ENCODE data around the gene VSTM2B.
"Not testable (repeated sequence)": the region's sequence is repeated elsewhere in the genome, so short reads cannot be mapped to it uniquely, and the experiment has no call there.

VSTM2B gene

GRCh38 chr19:29554149-29554548 is 28.4 kb downstream of the VSTM2B start:
- no peak for TF ChIP-seq CTCF (IDR thresholded peaks at IDR 0.05; ENCODE audit: control insufficient read depth, extremely low read depth, insufficient read depth)
- H3K4me3 ChIP-seq (ENCODE audit: low read depth, low read length) = no peak overlapping the region
- no peak for DNase-seq (ENCODE audit: low read depth)

- H3K4me3 ChIP-seq (ENCODE audit: low read depth, low read length); DNase-seq (ENCODE audit: low read depth): not testable (repeated sequence)
These were observed 33.3 kb downstream of the VSTM2B start for GRCh38 chr19:29559110-29559509.

GRCh38 chr19:29559743-29560142 is 33.9 kb downstream of the VSTM2B start:
- no peak for TF ChIP-seq CTCF (IDR thresholded peaks at IDR 0.05; ENCODE audit: control insufficient read depth, extremely low read depth, insufficient read depth)
- H3K4me3 ChIP-seq (ENCODE audit: low read depth, low read length) = no peak overlapping the region
- DNase-seq (ENCODE audit: low read depth) = no peak

DNA sequence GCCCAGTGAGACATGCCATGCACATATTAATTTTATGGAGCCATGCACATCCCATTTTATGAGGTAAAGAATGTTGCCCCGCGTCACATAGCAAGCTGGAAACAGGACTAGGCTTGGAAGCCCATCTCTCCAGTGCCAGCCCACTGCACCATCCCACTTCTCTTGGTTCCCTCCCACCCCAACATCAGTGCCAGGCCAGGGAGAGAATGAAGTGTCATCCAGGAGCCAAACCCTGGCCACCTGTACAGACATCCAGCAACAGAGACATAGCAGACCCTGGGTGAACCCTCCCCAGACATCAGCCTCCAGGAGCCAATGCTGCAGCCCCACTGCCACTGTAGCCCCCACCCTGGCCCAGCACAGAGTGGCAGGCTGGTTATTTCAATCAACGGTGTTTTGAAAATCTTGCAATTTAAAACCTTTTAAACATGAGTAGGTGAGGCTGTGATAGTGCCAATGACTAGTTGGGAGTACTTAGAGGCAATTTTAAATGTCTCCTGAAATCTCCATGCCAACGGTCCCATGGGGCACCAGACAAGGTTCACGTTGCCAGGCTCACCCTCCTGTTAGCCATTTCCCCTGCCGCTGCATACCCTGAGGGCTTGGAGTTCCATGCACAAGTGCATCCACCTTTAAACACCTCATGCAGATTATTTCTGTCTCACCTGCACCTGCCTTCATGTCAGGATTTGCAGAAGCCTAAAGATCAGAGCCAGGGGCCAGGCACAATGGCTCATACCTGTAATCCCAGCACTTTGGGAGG is 34.7 kb downstream of the VSTM2B start:
- no peak overlapping the region for H3K4me3 ChIP-seq (ENCODE audit: low read depth, low read length)
- no peak for TF ChIP-seq CTCF (IDR thresholded peaks at IDR 0.05; ENCODE audit: control insufficient read depth, extremely low read depth, insufficient read depth)
- no peak for DNase-seq (ENCODE audit: low read depth)

- no peak for TF ChIP-seq CTCF (IDR thresholded peaks at IDR 0.05; ENCODE audit: control insufficient read depth, extremely low read depth, insufficient read depth)
- no peak for DNase-seq (ENCODE audit: low read depth)
- no peak overlapping the region for H3K4me3 ChIP-seq (ENCODE audit: low read depth, low read length)
These were observed 35.8 kb downstream of the VSTM2B start for GRCh38 chr19:29561601-29562000.

GRCh38 chr19:29562299-29563297 is 36.8 kb downstream of the VSTM2B start:
- TF ChIP-seq CTCF (IDR thresholded peaks at IDR 0.05; ENCODE audit: control insufficient read depth, extremely low read depth, insufficient read depth) = no peak
- DNase-seq (ENCODE audit: low read depth) = no peak
- no peak overlapping the region for H3K4me3 ChIP-seq (ENCODE audit: low read depth, low read length)

GRCh38 chr19:29563486-29564101 is 37.8 kb downstream of the VSTM2B start:
- H3K4me3 ChIP-seq (ENCODE audit: low read depth, low read length) = no peak overlapping the region
- no peak for DNase-seq (ENCODE audit: low read depth)
- TF ChIP-seq CTCF (IDR thresholded peaks at IDR 0.05; ENCODE audit: control insufficient read depth, extremely low read depth, insufficient read depth) = no peak
